Neuronal stem cell (in vitro differentiated cells): Measurements from ENCODE around the gene THOC5.

Experiments used
- DNase-seq: peaks from one replicate; pipeline ENCODE4 v3.0.0-alpha.2; 2013; ENCODE audit warnings: low spot score
- H2AFZ ChIP-seq: one replicate; pipeline ENCODE4 v1.6.1; 2013; ENCODE audit warnings: mild to moderate bottlenecking, low read length, inconsistent platforms
- H2AK5ac ChIP-seq: 2 replicates; pipeline ENCODE4 v1.6.1; 2013; ENCODE audit warnings: low read depth, mild to moderate bottlenecking, inconsistent platforms, low read length, moderate library complexity, mixed read lengths
- H2BK120ac ChIP-seq: 2 replicates; pipeline ENCODE4 v1.6.1; 2013; ENCODE audit warnings: low read depth, mild to moderate bottlenecking, inconsistent platforms, low read length, moderate library complexity, mixed read lengths
- H2BK12ac ChIP-seq: one replicate; pipeline ENCODE4 v1.6.1; 2013; ENCODE audit warnings: low read length, inconsistent platforms
- H2BK15ac ChIP-seq: 2 replicates; pipeline ENCODE4 v1.6.1; 2013; ENCODE audit warnings: mild to moderate bottlenecking, low read length, inconsistent platforms, mixed read lengths
- H2BK5ac ChIP-seq: one replicate; pipeline ENCODE4 v1.6.1; 2013; ENCODE audit warnings: inconsistent platforms, mild to moderate bottlenecking, low read length, moderate library complexity
- H3K14ac ChIP-seq: one replicate; pipeline ENCODE4 v1.6.1; 2013; ENCODE audit warnings: low read length, inconsistent platforms
- H3K18ac ChIP-seq: 2 replicates; pipeline ENCODE4 v1.6.1; 2013; ENCODE audit warnings: low read length, inconsistent platforms
- H3K23ac ChIP-seq: 2 replicates; pipeline ENCODE4 v1.6.1; 2013; ENCODE audit warnings: low read depth, mild to moderate bottlenecking, mixed read lengths, low read length, inconsistent platforms; ENCODE audit not compliant: poor library complexity
- H3K27ac ChIP-seq: replicated peaks from 3 replicates; pipeline ENCODE4 v1.5.1; 2013; ENCODE audit warnings: low read length, inconsistent platforms
- H3K27me3 ChIP-seq, 3 experiments: 2 replicates each; pipeline ENCODE4 v1.6.1; 2013; ENCODE audit warnings: low read length in 3 of 3, mild to moderate bottlenecking in 2 of 3, inconsistent platforms in 1 of 3, low read depth in 1 of 3, mixed read lengths in 1 of 3, moderate library complexity in 1 of 3; ENCODE audit not compliant: control insufficient read depth in 3 of 3, insufficient read depth in 3 of 3
- H3K36me3 ChIP-seq, 2 donors: replicated peaks in 1 of 2; 2 replicates each; pipeline ENCODE4 v1.6.1; 2013; ENCODE audit warnings: low read length in 2 of 2; ENCODE audit not compliant: control insufficient read depth in 2 of 2, insufficient read depth in 2 of 2
- H3K4ac ChIP-seq: 2 replicates; pipeline ENCODE4 v1.6.1; 2013; ENCODE audit warnings: inconsistent platforms, mild to moderate bottlenecking, low read length, moderate library complexity
- H3K4me1 ChIP-seq, 2 donors: 1 replicate in 1 of 2; 2 replicates in 1 of 2; pipeline ENCODE4 v1.6.1; 2013; ENCODE audit warnings: low read length in 2 of 2, low read depth in 1 of 2; ENCODE audit not compliant: control insufficient read depth in 2 of 2, insufficient read depth in 1 of 2
- H3K4me2 ChIP-seq: one replicate; pipeline ENCODE4 v1.6.1; 2013; ENCODE audit warnings: mild to moderate bottlenecking, low read length, inconsistent platforms; ENCODE audit not compliant: insufficient read depth, poor library complexity, severe bottlenecking
- H3K4me3 ChIP-seq, 2 donors: 2 replicates each; pipeline ENCODE4 v1.5.1; 2013; ENCODE audit warnings: low read length in 2 of 2, mild to moderate bottlenecking in 2 of 2, inconsistent platforms in 1 of 2, moderate library complexity in 1 of 2
- H3K79me1 ChIP-seq: one replicate; pipeline ENCODE4 v1.6.1; 2013; ENCODE audit warnings: low read depth, mild to moderate bottlenecking, inconsistent platforms, low read length, moderate library complexity
- H3K9ac ChIP-seq: one replicate; pipeline ENCODE4 v1.6.1; 2013; ENCODE audit warnings: mild to moderate bottlenecking, low read depth, low read length, inconsistent platforms; ENCODE audit not compliant: poor library complexity
- H3K9me3 ChIP-seq, 2 donors: replicated peaks in 1 of 2; 2 replicates each; pipeline versions ENCODE3 to v1.6.1; 2013; ENCODE audit warnings: low read length in 2 of 2, mild to moderate bottlenecking in 2 of 2, inconsistent platforms in 1 of 2, low read depth in 1 of 2, mixed read lengths in 1 of 2, moderate library complexity in 1 of 2; ENCODE audit not compliant: control insufficient read depth in 2 of 2, insufficient read depth in 1 of 2
- H4K8ac ChIP-seq: one replicate; pipeline ENCODE4 v1.6.1; 2013; ENCODE audit warnings: low read depth, mild to moderate bottlenecking, inconsistent platforms, low read length, moderate library complexity
- H4K91ac ChIP-seq: one replicate; pipeline ENCODE4 v1.6.1; 2013; ENCODE audit warnings: low read length, low read depth, mild to moderate bottlenecking, inconsistent platforms; ENCODE audit not compliant: poor library complexity
- WGBS, 2 donors: extraction: QIAGEN DNeasy Blood & Tissue Kit; methylation state at CpG; one replicate each; pipeline ENCODE4 v1.1.7; 2013; ENCODE audit warnings: missing lambda C conversion rate in 2 of 2, mixed read lengths in 1 of 2; ENCODE audit not compliant: insufficient read length in 2 of 2, insufficient replicate concordance in 1 of 2; ENCODE audit errors: extremely low coverage in 2 of 2; 5-methylcytosine and 5-hydroxymethylcytosine counted together

THOC5 gene

GRCh38 chr22:29477723-29478318 lies 75.7 kb downstream of the THOC5 start:
- DNase-seq: no peak
- Histone ChIP-seq H2BK5ac (no peak overlapping the region), H3K79me1 (no peaks in the 10 kb centered on the region), H3K36me3 (no peaks in the 10 kb centered on the region), H2AK5ac (no peak overlapping the region), H3K4me1 (peaks cover 15 to 18% of the 10 kb centered on the region in 2 donors), H2BK15ac (no peak overlapping the region), H4K91ac (no peak overlapping the region), H2BK120ac (no peak overlapping the region), H3K4ac (no peak overlapping the region), H2BK12ac (no peak overlapping the region), H4K8ac (no peak overlapping the region), H3K18ac (no peak overlapping the region), H3K9me3 (peaks cover 0 to 9% of the 10 kb centered on the region in 2 donors), H3K27me3 (peaks cover 20 to 68% (median 46%) of the 10 kb centered on the region in 3 experiments), H3K4me2 (no peak overlapping the region), H3K14ac (no peak overlapping the region), H3K4me3 (no peak overlapping the region), H3K23ac (no peak overlapping the region), H3K9ac (no peak overlapping the region), H3K27ac (no peak overlapping the region), H2AFZ (no peak overlapping the region)
- no CpG with 5 or more reads among the region's 4 CpGs for WGBS, 2 donors

DNA sequence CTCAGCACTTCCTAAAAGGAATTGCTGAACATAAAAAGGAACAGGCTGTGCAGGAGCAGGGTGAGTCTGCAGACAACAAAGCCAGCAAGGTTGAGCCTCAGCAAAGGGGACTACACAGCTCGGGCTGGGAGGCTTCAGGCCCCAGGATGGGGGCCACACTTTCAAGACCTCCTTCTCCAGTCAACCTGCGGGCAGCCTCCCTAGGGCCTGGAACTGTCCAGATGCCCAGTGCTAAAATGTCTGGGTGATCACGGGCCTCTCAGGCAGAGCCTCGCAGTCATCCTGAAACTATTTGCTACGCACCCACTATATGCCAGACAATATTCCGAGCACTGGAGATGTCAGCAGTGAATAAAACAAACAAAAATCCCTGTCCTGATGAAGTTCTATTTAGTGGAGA lies 77.4 kb downstream of the THOC5 start:
- no peak overlapping the region for H3K27ac ChIP-seq
- no peak overlapping the region for H2BK120ac ChIP-seq
- peaks cover 20 to 62% (median 28%) of the 10 kb centered on the region in 3 experiments for H3K27me3 ChIP-seq
- H3K23ac ChIP-seq: no peak overlapping the region
- peaks cover 0 to 9% of the 10 kb centered on the region in 2 donors for H3K9me3 ChIP-seq
- no peak overlapping the region for H4K8ac ChIP-seq
- no peak overlapping the region for H3K14ac ChIP-seq
- no peaks in the 10 kb centered on the region for H3K79me1 ChIP-seq
- DNase-seq: no peak
- H2AK5ac ChIP-seq: no peak overlapping the region
- H2BK5ac ChIP-seq: no peak overlapping the region
- no peaks in the 10 kb centered on the region for H3K36me3 ChIP-seq
- no peak overlapping the region for H3K18ac ChIP-seq
- no peak overlapping the region for H3K4me3 ChIP-seq
- no CpG with 5 or more reads among the region's 6 CpGs for WGBS, 2 donors
- no peak overlapping the region for H3K4ac ChIP-seq
- H3K9ac ChIP-seq: no peak overlapping the region
- no peak overlapping the region for H4K91ac ChIP-seq
- no peak overlapping the region for H2BK12ac ChIP-seq
- no peak overlapping the region for H2AFZ ChIP-seq
- no peak overlapping the region for H2BK15ac ChIP-seq
- H3K4me2 ChIP-seq: no peak overlapping the region
- H3K4me1 ChIP-seq: peaks cover 9 to 13% of the 10 kb centered on the region in 2 donors

- Histone ChIP-seq H3K14ac (no peak overlapping the region), H3K27ac (no peak overlapping the region), H3K4ac (no peak overlapping the region), H2BK5ac (no peak overlapping the region), H3K27me3 (peaks cover 15 to 58% (median 23%) of the 10 kb centered on the region in 3 experiments), H3K79me1 (no peaks in the 10 kb centered on the region), H3K4me1 (peaks cover 9 to 13% of the 10 kb centered on the region in 2 donors), H3K4me3 (no peak overlapping the region), H3K18ac (no peak overlapping the region), H2AFZ (no peak overlapping the region), H3K23ac (no peak overlapping the region), H3K36me3 (no peaks in the 10 kb centered on the region), H2BK120ac (no peak overlapping the region), H2BK15ac (no peak overlapping the region), H2AK5ac (no peak overlapping the region), H3K9me3 (peaks cover 0 to 4% of the 10 kb centered on the region in 2 donors), H2BK12ac (no peak overlapping the region), H3K9ac (no peak overlapping the region), H4K91ac (no peak overlapping the region), H4K8ac (no peak overlapping the region), H3K4me2 (no peak overlapping the region)
- WGBS, 2 donors: no CpG with 5 or more reads among the region's 8 CpGs
- DNase-seq: no peak
Observed at GRCh38 chr22:29475550-29475949, 78.0 kb downstream of the THOC5 start.

GRCh38 chr22:29473001-29473400 lies 80.6 kb downstream of the THOC5 start:
- no peak overlapping the region for H2AK5ac ChIP-seq
- no peak overlapping the region for H2BK120ac ChIP-seq
- H2BK15ac ChIP-seq: no peak overlapping the region
- H3K18ac ChIP-seq: no peak overlapping the region
- DNase-seq: no peak
- peaks cover 6 to 7% of the 10 kb centered on the region in 2 donors for H3K4me1 ChIP-seq
- no peak overlapping the region for H4K91ac ChIP-seq
- H3K27me3 ChIP-seq: peaks cover 0 to 46% (median 12%) of the 10 kb centered on the region in 3 experiments
- H3K4me3 ChIP-seq: no peak overlapping the region
- H3K27ac ChIP-seq: no peak overlapping the region
- no peak overlapping the region for H4K8ac ChIP-seq
- no peaks in the 10 kb centered on the region for H3K79me1 ChIP-seq
- H2BK12ac ChIP-seq: no peak overlapping the region
- no peak overlapping the region for H3K14ac ChIP-seq
- no peak overlapping the region for H3K4me2 ChIP-seq
- no peak overlapping the region for H3K9ac ChIP-seq
- H3K36me3 ChIP-seq: no peaks in the 10 kb centered on the region
- no peak overlapping the region for H2BK5ac ChIP-seq
- H2AFZ ChIP-seq: no peak overlapping the region
- no CpG with 5 or more reads among the region's 5 CpGs for WGBS, 2 donors
- no peaks in the 10 kb centered on the region for H3K9me3 ChIP-seq
- H3K23ac ChIP-seq: no peak overlapping the region
- H3K4ac ChIP-seq: no peak overlapping the region
